NCI-H1694 treated with DMSO at 0.1 percent for 48 hours (cell line): Measurements from ENCODE around the gene SULT1A2.
A peak's percentile ranks its signal among the peaks of the same experiment; 100 is the strongest.
"Not testable (repeated sequence)": the region's sequence is repeated elsewhere in the genome, so short reads cannot be mapped to it uniquely, and the experiment has no call there.

Experiments used
- DNase-seq: peaks from one replicate; lab custom pipeline; 2025; lab: John Stamatoyannopoulos, UW

The SULT1A2 gene

GRCh38 chr16:28596840-28597691, at the start of gene SULT1A2:
Gene SULT1A2, minus strand, starts transcription at chr16:28597050. Its CDS starts 1,120 bp downstream, at chr16:28595930.
- no peak for DNase-seq

GRCh38 chr16:28639959-28640358, 43.1 kb upstream of the SULT1A2 start:
- DNase-seq = not testable (repeated sequence)

GRCh38 chr16:28638359-28638758, 41.5 kb upstream of the SULT1A2 start:
- not testable (repeated sequence) for DNase-seq

GRCh38 chr16:28637765-28638164, 40.9 kb upstream of the SULT1A2 start, which contains the start of gene NPIPB8:
Gene NPIPB8, plus strand, starts transcription at chr16:28638065. Its CDS starts 296 bp downstream, at chr16:28638361.
- DNase-seq = not testable (repeated sequence)

GRCh38 chr16:28636093-28636823, 39.4 kb upstream of the SULT1A2 start:
- DNase-seq = not testable (repeated sequence)

- not testable (repeated sequence) for DNase-seq
These were observed 34.1 kb upstream of the SULT1A2 start for GRCh38 chr16:28630905-28631304.

GRCh38 chr16:28623172-28623711, 26.4 kb upstream of the SULT1A2 start:
- no peak for DNase-seq

GRCh38 chr16:28622532-28623171, 25.8 kb upstream of the SULT1A2 start:
- not testable (repeated sequence) for DNase-seq

- DNase-seq = no peak
These were observed 24.8 kb upstream of the SULT1A2 start for GRCh38 chr16:28621481-28622155.

GRCh38 chr16:28620316-28620715, 23.5 kb upstream of the SULT1A2 start:
- not testable (repeated sequence) for DNase-seq

GRCh38 chr16:28617874-28618273, 21.0 kb upstream of the SULT1A2 start:
- DNase-seq = peak; percentile 12

GRCh38 chr16:28616636-28617035, 19.8 kb upstream of the SULT1A2 start:
- no peak for DNase-seq

- not testable (repeated sequence) for DNase-seq
These were observed 19.4 kb upstream of the SULT1A2 start for GRCh38 chr16:28616224-28616577.

- DNase-seq = peak; percentile 2
These were observed 18.8 kb upstream of the SULT1A2 start for GRCh38 chr16:28615486-28616223.

- not testable (repeated sequence) for DNase-seq
These were observed 17.7 kb upstream of the SULT1A2 start for GRCh38 chr16:28614561-28614960.

GRCh38 chr16:28613912-28614311, 17.1 kb upstream of the SULT1A2 start:
- DNase-seq = not testable (repeated sequence)

- not testable (repeated sequence) for DNase-seq
These were observed 15.8 kb upstream of the SULT1A2 start for GRCh38 chr16:28612359-28613280.

GRCh38 chr16:28610595-28611191, 13.8 kb upstream of the SULT1A2 start:
- no peak for DNase-seq
